ENCODE results near the gene ZNF319.

Gene ZNF319

DNA sequence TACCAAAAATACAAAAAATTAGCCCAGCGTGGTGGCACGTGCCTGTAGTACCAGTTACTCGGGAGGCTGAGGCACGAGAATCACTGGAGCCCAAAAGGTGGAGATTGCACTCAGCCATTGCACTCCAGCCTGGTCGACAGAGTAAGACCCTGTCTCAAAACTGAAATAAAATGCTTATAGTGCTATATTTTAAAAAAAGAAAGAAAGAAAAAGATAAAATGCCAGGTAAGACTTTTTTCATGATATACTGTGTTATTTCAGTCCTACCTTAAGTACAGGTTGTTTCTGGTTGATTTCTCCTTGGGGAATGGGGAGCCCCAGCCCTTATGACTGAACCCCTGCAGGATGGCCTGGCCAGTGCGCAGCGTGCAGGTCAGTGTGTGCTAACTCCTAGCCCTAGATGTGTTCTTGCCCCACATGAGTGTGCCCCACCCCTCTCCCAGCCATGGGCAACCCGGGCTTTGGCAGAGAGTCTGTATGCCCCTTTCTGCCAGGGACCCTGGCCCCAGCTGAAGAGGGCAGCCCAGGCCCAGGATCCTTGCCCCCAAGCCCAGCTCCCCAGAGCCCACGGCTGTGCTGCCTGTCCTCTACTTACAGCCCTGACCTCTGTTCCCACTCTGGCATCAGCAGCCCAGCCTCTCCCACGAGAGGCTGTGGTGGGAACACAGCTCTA lies 30.9 kb downstream of the ZNF319 start:
- Histone ChIP-seq H3K9ac (ENCODE audit: low read depth, low read length) (no peak overlapping the region), H3K4me3 (ENCODE audit: low read depth in 1 of 2, low read length in 2 of 2) (no peak overlapping the region), H3K4me1 (ENCODE audit: insufficient read depth, low read length) (no peaks in the 10 kb centered on the region), H3K27ac (ENCODE audit: low read length) (no peak overlapping the region), H3K36me3 (ENCODE audit: insufficient read depth, low read length) (no peaks in the 10 kb centered on the region), H3K4me2 (ENCODE audit: insufficient read depth, low read length) (no peak overlapping the region), H3K79me2 (ENCODE audit: insufficient read depth, low read length) (no peaks in the 10 kb centered on the region), H3K27me3 (ENCODE audit: insufficient read depth, low read length, poor library complexity) (no peaks in the 10 kb centered on the region), H4K20me1 (ENCODE audit: insufficient read depth, low read length) (no peaks in the 10 kb centered on the region), H3K9me3 (ENCODE audit: insufficient read depth, low read length, severe bottlenecking) (no peaks in the 10 kb centered on the region), H2AFZ (ENCODE audit: low read depth, low read length) (no peak overlapping the region)
- no peak for TF ChIP-seq EZH2 (IDR thresholded peaks at IDR 0.05; ENCODE audit: borderline replicate concordance, low read depth, low read length, severe bottlenecking)
- TF ChIP-seq, protein P1, sequence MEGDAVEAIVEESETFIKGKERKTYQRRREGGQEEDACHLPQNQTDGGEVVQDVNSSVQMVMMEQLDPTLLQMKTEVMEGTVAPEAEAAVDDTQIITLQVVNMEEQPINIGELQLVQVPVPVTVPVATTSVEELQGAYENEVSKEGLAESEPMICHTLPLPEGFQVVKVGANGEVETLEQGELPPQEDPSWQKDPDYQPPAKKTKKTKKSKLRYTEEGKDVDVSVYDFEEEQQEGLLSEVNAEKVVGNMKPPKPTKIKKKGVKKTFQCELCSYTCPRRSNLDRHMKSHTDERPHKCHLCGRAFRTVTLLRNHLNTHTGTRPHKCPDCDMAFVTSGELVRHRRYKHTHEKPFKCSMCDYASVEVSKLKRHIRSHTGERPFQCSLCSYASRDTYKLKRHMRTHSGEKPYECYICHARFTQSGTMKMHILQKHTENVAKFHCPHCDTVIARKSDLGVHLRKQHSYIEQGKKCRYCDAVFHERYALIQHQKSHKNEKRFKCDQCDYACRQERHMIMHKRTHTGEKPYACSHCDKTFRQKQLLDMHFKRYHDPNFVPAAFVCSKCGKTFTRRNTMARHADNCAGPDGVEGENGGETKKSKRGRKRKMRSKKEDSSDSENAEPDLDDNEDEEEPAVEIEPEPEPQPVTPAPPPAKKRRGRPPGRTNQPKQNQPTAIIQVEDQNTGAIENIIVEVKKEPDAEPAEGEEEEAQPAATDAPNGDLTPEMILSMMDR (IDR thresholded peaks at IDR 0.05; ENCODE audit: borderline replicate concordance, extremely low read depth, low read length, poor library complexity, severe bottlenecking): no peak
- no peak for DNase-seq
- ATAC-seq (ENCODE audit: insufficient read depth, low read depth): no peak

DNA sequence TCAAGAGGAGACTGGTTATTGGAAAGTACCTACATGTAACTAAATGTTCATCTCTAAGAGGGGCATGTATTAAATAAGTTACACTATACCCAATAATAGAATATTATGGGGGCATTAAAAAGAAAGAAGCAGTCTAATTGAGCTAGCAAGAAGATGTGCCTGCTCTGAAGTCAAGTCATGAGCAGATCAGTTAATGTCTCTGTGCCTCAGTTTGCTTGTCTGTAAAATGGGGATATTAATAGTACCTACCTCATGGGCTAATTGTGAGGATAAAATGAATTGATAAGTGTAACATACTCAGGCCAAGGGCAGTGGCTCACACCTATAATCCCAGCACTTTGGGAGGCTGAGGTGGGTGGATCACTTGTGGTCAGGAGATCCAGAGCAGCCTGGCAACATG lies 32.6 kb downstream of the ZNF319 start:
- Histone ChIP-seq H3K27ac (ENCODE audit: low read length) (no peak overlapping the region), H2AFZ (ENCODE audit: low read depth, low read length) (no peak overlapping the region), H3K36me3 (ENCODE audit: insufficient read depth, low read length) (no peaks in the 10 kb centered on the region), H4K20me1 (ENCODE audit: insufficient read depth, low read length) (no peaks in the 10 kb centered on the region), H3K9me3 (ENCODE audit: insufficient read depth, low read length, severe bottlenecking) (no peaks in the 10 kb centered on the region), H3K79me2 (ENCODE audit: insufficient read depth, low read length) (no peaks in the 10 kb centered on the region), H3K27me3 (ENCODE audit: insufficient read depth, low read length, poor library complexity) (no peaks in the 10 kb centered on the region), H3K4me2 (ENCODE audit: insufficient read depth, low read length) (no peak overlapping the region), H3K4me1 (ENCODE audit: insufficient read depth, low read length) (no peaks in the 10 kb centered on the region), H3K4me3 (ENCODE audit: low read depth in 1 of 2, low read length in 2 of 2) (no peak overlapping the region), H3K9ac (ENCODE audit: low read depth, low read length) (no peak overlapping the region)
- ATAC-seq (ENCODE audit: insufficient read depth, low read depth): no peak
- TF ChIP-seq, protein P1 (IDR thresholded peaks at IDR 0.05; ENCODE audit: borderline replicate concordance, extremely low read depth, low read length, poor library complexity, severe bottlenecking): no peak
- TF ChIP-seq EZH2 (IDR thresholded peaks at IDR 0.05; ENCODE audit: borderline replicate concordance, low read depth, low read length, severe bottlenecking): no peak
- no peak for DNase-seq

DNA sequence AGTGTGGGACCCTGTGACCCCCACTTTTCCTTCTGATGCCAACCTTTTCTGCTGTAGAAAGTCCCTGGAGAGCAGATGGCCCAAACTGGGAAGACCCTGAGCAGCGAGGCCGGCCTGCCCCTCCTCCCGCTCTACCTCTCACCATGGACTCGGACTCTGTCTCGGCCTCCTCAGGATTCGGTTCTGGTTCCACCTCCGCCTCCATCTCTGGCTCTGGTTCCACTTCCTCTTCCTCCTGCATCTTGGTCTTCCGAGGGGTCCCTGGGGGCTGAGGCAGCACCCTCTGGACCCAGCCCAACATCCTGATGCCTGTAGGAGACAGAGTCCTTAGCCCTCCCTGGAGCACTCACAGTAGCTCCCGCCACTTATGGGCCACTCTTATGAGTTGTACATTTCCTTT lies 33.5 kb downstream of the ZNF319 start:
- DNase-seq (no peak), ATAC-seq (ENCODE audit: insufficient read depth, low read depth) (no peak)
- H3K79me2 ChIP-seq (ENCODE audit: insufficient read depth, low read length): no peaks in the 10 kb centered on the region
- H2AFZ ChIP-seq (ENCODE audit: low read depth, low read length): no peak overlapping the region
- no peaks in the 10 kb centered on the region for H3K36me3 ChIP-seq (ENCODE audit: insufficient read depth, low read length)
- H3K27ac ChIP-seq (ENCODE audit: low read length): no peak overlapping the region
- no peaks in the 10 kb centered on the region for H3K27me3 ChIP-seq (ENCODE audit: insufficient read depth, low read length, poor library complexity)
- TF ChIP-seq, protein P1 (IDR thresholded peaks at IDR 0.05; ENCODE audit: borderline replicate concordance, extremely low read depth, low read length, poor library complexity, severe bottlenecking): no peak
- H3K4me3 ChIP-seq (ENCODE audit: low read depth in 1 of 2, low read length in 2 of 2): no peak overlapping the region
- no peaks in the 10 kb centered on the region for H3K9me3 ChIP-seq (ENCODE audit: insufficient read depth, low read length, severe bottlenecking)
- no peak overlapping the region for H3K9ac ChIP-seq (ENCODE audit: low read depth, low read length)
- no peak overlapping the region for H3K4me2 ChIP-seq (ENCODE audit: insufficient read depth, low read length)
- H3K4me1 ChIP-seq (ENCODE audit: insufficient read depth, low read length): no peaks in the 10 kb centered on the region
- H4K20me1 ChIP-seq (ENCODE audit: insufficient read depth, low read length): no peaks in the 10 kb centered on the region; the same call in 1 of the 2 replicates
